Subcutaneous adipose tissue (tissue), 4 donors: ENCODE measurements around the gene OR6F1. TPM values are rescaled to one million over a fixed set of nuclear protein-coding genes. Genes with fewer than 3 reads are reported as not detected.

Experiments used
- total RNA-seq, 4 donors: library from RNA; depleted of rRNA; stranded (reverse); fragments of >200 nt; gene quantifications; one replicate each; pipeline ENCODE4 v1.1.0, GENCODE V29; 2016
- TF ChIP-seq, protein P1 (sequence below): fragments of 450-650 bp; IDR thresholded peaks from one replicate; pipeline ENCODE4 v1.5.1; 2016; ENCODE audit warnings: low read depth, mild to moderate bottlenecking, control low read depth, antibody characterized with exemption, moderate library complexity

OR6F1 gene
- total RNA-seq, 4 donors from 2014 or later = not detected

DNA sequence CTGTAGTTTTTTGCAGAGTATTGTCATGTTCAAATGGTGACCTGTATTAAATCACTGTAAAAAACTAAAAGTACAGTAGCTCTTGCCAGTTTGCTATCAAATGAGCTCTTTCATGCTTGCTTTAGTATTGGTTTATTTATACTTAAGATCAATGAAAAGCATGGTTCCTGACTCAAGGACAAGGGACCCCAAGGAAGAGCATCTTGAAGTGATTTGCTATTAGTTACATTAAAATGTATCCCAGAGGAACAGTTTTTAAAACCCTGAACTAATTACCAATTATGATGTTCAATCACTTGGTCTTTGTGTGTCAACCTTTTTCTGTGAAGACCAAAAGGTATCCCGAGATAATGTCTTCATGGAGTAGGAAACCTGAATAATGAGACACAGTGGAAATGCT is 36.8 kb downstream of the OR6F1 start, which contains the start of gene OR13G1:
TSS of gene OR13G1 (minus strand) at position 101 of the 400 bp plus-strand sequence. CDS start 6,698 bp downstream, outside the sequence.
- TF ChIP-seq, protein P1, sequence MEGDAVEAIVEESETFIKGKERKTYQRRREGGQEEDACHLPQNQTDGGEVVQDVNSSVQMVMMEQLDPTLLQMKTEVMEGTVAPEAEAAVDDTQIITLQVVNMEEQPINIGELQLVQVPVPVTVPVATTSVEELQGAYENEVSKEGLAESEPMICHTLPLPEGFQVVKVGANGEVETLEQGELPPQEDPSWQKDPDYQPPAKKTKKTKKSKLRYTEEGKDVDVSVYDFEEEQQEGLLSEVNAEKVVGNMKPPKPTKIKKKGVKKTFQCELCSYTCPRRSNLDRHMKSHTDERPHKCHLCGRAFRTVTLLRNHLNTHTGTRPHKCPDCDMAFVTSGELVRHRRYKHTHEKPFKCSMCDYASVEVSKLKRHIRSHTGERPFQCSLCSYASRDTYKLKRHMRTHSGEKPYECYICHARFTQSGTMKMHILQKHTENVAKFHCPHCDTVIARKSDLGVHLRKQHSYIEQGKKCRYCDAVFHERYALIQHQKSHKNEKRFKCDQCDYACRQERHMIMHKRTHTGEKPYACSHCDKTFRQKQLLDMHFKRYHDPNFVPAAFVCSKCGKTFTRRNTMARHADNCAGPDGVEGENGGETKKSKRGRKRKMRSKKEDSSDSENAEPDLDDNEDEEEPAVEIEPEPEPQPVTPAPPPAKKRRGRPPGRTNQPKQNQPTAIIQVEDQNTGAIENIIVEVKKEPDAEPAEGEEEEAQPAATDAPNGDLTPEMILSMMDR = no peak

DNA sequence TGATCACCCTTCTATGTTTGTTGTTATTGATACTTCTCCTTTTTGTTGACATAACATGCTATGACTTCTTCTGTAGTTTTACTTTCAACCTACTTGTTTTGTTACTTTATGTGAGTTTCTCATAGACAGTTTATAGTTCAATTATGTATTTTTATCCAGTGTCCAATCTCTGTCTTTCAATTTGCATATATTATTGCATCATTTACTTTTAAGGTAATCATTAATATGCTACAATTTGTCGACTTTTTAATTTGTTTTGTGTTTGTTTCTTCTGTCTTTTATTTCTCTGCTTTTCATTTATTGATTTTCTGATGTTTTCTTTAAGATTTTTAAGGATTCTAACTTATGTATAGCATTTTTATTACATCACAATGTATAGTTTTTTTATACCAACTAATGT is 47.2 kb downstream of the OR6F1 start:
- TF ChIP-seq, protein P1 = no peak

Other genes starting within 250 kb of the OR6F1 start
- under 1 TPM in 1 of 4 donors, not detected in 3; 0.17 TPM for gene OR2C3, start 180.2 kb downstream of the OR6F1 start, total RNA-seq
- gene GCSAML, start 167.5 kb downstream of the OR6F1 start, total RNA-seq = 1 to 10 TPM in 2 of 4 donors, under 1 TPM in 2; 0.68 to 2.1 (median 0.93) TPM
- gene OR2G2, start 128.3 kb downstream of the OR6F1 start, total RNA-seq = not detected
- gene OR2G3, start 111.1 kb downstream of the OR6F1 start, total RNA-seq = not detected
- gene OR13G1, start 36.9 kb downstream of the OR6F1 start, total RNA-seq = not detected
- gene OR14K1, start 22.0 kb upstream of the OR6F1 start, total RNA-seq = not detected
- gene OR14A2, start 31.5 kb upstream of the OR6F1 start, total RNA-seq = not detected
- not detected for gene OR1C1, start 43.9 kb upstream of the OR6F1 start, total RNA-seq
- gene OR14A16, start 107.5 kb upstream of the OR6F1 start, total RNA-seq = not detected
- gene OR11L1, start 125.2 kb upstream of the OR6F1 start, total RNA-seq = not detected
- 1 to 10 TPM in 2 of 4 donors, under 1 TPM in 2; 0.33 to 7.0 (median 1.2) TPM for gene TRIM58, start 140.5 kb upstream of the OR6F1 start, total RNA-seq
- 1 to 10 TPM in 1 of 4 donors, not detected in 3; 3.1 TPM for gene OR2W3, start 178.9 kb upstream of the OR6F1 start, total RNA-seq
- not detected for gene OR2T8, start 203.6 kb upstream of the OR6F1 start, total RNA-seq
- not detected for gene OR2AJ1, start 208.2 kb upstream of the OR6F1 start, total RNA-seq
- not detected for gene OR2L8, start 232.2 kb upstream of the OR6F1 start, total RNA-seq
- under 1 TPM in 1 of 4 donors, not detected in 3; 0.34 TPM for gene OR2AK2, start 248.6 kb upstream of the OR6F1 start, total RNA-seq